ENCODE data around the gene GPR119.
"Not testable (repeated sequence)": the region's sequence is repeated elsewhere in the genome, so short reads cannot be mapped to it uniquely, and the experiment has no call there.

GPR119 gene

DNA sequence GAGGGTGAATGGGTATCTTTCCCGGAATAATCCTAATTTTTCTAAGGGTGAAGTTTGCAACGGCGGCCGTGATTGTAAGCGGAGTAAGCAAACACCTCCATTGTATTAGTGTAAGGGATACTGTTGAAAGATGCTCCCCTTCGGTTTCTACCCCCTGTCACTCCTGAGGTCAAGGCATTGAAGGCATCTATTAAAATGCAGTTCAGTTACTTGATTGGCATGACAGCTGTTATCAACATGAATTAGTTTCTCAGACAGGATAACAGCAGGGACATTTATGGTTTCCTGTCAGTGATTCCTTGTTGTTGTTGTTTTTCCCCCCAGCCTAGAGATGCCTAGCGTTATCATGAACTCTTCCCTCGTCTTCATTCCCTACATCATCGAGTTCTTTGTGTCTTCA lies 45.2 kb downstream of the GPR119 start:
- peaks cover 27% of the 10 kb centered on the region for H3K4me1 ChIP-seq (ENCODE audit: control insufficient read depth, insufficient read depth, low read length)
- 0 out of 2 replicates have a peak, but pooled peaks cover 4% of the 10 kb centered on the region for H3K27me3 ChIP-seq (ENCODE audit: control insufficient read depth, insufficient read depth, low read length)
- peak overlapping the region; percentile 83 for H3K4me3 ChIP-seq (ENCODE audit: low read depth, low read length)
- H3K9ac ChIP-seq (ENCODE audit: low read depth, low read length) = peak overlapping the region; percentile 60; the same call in 1 of the 2 replicates
- H3K27ac ChIP-seq (ENCODE audit: low read depth, low read length) = peak overlapping the region; percentile 54
- no peaks in the 10 kb centered on the region for H3K9me3 ChIP-seq (ENCODE audit: control insufficient read depth, insufficient read depth, low read length)
- H3K36me3 ChIP-seq (ENCODE audit: control insufficient read depth, insufficient read depth, low read length) = no peaks in the 10 kb centered on the region

DNA sequence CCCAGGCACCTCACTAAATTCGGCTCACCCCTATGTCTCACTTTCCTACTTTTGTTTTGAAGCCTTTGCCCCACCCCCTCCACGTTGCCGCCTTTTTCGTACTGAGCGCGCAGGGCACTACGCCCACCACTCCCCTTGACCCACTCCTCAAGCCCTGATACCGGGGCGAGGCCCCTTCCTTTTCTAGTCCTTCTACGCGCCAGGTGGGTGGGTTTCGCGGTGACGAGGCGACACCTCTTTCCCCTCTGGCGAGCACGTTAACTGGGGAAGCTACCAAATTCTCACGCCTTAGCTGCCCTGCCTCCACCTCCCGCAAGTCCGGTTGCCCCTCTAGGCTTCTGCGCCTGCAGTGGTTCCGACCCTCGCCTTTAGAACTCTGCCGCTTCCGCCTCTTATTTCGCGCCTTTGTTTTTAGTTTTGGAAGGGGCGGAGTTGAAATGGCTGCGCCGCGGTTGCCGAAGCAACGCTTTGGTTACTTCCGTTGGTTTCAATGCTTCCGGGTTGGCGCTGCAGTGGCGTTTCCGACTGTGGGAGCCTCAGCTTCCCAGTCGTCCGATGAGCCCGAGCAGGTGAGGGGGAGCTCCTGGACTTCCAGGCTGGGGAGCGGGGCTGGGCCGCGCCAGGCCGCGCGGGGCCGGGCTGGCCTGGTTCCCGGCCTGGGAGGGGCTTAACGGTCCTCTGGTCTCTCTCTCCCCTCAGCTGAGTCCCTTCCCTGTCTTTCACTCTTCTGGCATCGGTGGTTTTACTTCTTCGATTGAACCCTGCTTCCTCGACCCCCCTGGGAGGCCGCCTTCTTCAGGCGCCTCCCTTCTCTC lies 45.9 kb downstream of the GPR119 start, which contains the start of gene SLC25A14:
SLC25A14 (plus strand) TSS at position 512 of the 815 bp plus-strand sequence. CDS start 360 bp downstream, outside the sequence.
- Histone ChIP-seq H3K4me1 (ENCODE audit: control insufficient read depth, insufficient read depth, low read length) (peaks cover 26% of the 10 kb centered on the region), H3K9me3 (ENCODE audit: control insufficient read depth, insufficient read depth, low read length) (no peaks in the 10 kb centered on the region), H3K27me3 (ENCODE audit: control insufficient read depth, insufficient read depth, low read length) (0 out of 2 replicates have a peak, but pooled peaks cover 4% of the 10 kb centered on the region), H3K27ac (ENCODE audit: low read depth, low read length) (peak within 1 kb of the TSS; percentile 54), H3K4me3 (ENCODE audit: low read depth, low read length) (peak within 1 kb of the TSS; percentile 83), H3K9ac (ENCODE audit: low read depth, low read length) (peak within 1 kb of the TSS; percentile 69), H3K36me3 (ENCODE audit: control insufficient read depth, insufficient read depth, low read length) (no peaks in the 10 kb centered on the region)

DNA sequence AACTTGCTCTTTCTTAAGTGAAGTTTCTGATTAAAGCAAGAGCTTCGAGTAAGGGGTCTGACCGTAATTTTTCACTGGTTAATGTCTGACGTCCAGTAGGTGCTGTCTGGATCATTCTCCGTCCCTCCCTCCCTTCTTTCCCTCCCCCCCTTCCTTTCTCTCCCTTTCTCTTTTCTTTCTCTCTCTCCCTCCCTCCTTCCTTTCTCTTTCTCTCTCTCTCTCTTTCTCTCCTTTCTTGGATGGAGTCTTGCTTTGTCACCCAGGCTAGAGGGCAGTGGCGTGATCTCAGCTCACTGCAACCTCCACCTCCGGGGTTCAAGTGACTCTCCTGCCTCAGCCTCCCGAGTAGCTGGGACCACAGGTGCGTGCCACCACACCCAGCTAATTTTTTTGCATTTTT lies 46.6 kb downstream of the GPR119 start:
- H3K27ac ChIP-seq (ENCODE audit: low read depth, low read length); H3K9ac ChIP-seq (ENCODE audit: low read depth, low read length); H3K36me3 ChIP-seq (ENCODE audit: control insufficient read depth, insufficient read depth, low read length); H3K9me3 ChIP-seq (ENCODE audit: control insufficient read depth, insufficient read depth, low read length); H3K27me3 ChIP-seq (ENCODE audit: control insufficient read depth, insufficient read depth, low read length): not testable (repeated sequence)
- peak overlapping the region; percentile 83 for H3K4me3 ChIP-seq (ENCODE audit: low read depth, low read length)
- peaks cover 19% of the 10 kb centered on the region for H3K4me1 ChIP-seq (ENCODE audit: control insufficient read depth, insufficient read depth, low read length)

DNA sequence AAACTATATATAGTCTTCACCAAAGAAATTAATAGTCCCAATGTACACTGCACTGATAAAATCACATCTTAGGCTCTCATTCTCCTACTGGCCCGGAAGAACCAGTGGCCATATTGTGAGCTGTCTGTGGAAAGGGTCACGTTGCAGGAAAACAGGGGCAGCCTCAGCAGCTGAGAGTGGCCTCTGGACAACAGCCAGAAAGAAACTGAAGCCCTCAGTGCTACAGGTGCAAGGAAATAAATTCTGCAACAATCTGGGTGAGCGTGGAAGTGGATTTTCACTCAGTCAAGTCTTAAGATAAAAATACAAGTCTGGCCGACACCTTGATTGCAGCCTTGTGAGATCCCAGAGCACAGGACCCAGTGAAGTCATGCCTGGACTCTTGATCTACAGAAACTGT lies 48.9 kb downstream of the GPR119 start:
- H3K27ac ChIP-seq (ENCODE audit: low read depth, low read length) = no peak overlapping the region
- no peak overlapping the region for H3K9ac ChIP-seq (ENCODE audit: low read depth, low read length)
- peaks cover 6% of the 10 kb centered on the region; the same call in 1 of the 2 replicates for H3K4me1 ChIP-seq (ENCODE audit: control insufficient read depth, insufficient read depth, low read length)
- H3K9me3 ChIP-seq (ENCODE audit: control insufficient read depth, insufficient read depth, low read length) = no peaks in the 10 kb centered on the region
- no peaks in the 10 kb centered on the region for H3K36me3 ChIP-seq (ENCODE audit: control insufficient read depth, insufficient read depth, low read length)
- no peaks in the 10 kb centered on the region for H3K27me3 ChIP-seq (ENCODE audit: control insufficient read depth, insufficient read depth, low read length)
- H3K4me3 ChIP-seq (ENCODE audit: low read depth, low read length) = no peak overlapping the region
